ENCODE measurements around the gene PTCH1.

DNA sequence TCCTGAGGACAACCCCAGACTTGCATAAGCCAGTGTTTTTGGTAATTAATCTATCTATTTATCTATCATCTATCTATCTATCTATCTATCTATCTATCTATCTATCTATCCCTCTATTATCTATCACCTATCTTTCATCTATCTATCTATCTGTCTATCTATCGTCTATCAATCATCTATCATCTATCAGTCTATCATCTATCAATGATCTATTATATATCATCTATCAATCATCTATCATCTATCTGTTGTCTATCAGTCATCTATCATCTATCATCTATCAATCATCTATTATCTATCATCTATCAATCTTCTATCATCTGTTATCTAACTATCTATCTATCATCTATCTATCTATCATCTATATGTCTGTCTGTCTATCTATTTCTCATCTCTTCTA, 85.5 kb downstream of the PTCH1 start:
- TF ChIP-seq CTCF (optimal IDR thresholded peaks at IDR 0.05 in 1 of 3, IDR thresholded peaks at IDR 0.05 in 1 of 3, conservative IDR thresholded peaks at IDR 0.05 in 1 of 3; ENCODE audit: extremely low read depth in 1 of 3, insufficient read depth in 2 of 3, low read length in 3 of 3) (no peak), EZH2 (IDR thresholded peaks at IDR 0.05; ENCODE audit: low read length) (no peak)

Data from keratinocyte (primary cell).